T-helper 9 cell (primary cell): Measurements from ENCODE around the gene MCRS1.
"Not testable (repeated sequence)": the region's sequence is repeated elsewhere in the genome, so short reads cannot be mapped to it uniquely, and the experiment has no call there.

Source experiments
- DNase-seq: peaks from one replicate; pipeline ENCODE4 v3.0.0-alpha.2; 2020

Gene MCRS1

DNA sequence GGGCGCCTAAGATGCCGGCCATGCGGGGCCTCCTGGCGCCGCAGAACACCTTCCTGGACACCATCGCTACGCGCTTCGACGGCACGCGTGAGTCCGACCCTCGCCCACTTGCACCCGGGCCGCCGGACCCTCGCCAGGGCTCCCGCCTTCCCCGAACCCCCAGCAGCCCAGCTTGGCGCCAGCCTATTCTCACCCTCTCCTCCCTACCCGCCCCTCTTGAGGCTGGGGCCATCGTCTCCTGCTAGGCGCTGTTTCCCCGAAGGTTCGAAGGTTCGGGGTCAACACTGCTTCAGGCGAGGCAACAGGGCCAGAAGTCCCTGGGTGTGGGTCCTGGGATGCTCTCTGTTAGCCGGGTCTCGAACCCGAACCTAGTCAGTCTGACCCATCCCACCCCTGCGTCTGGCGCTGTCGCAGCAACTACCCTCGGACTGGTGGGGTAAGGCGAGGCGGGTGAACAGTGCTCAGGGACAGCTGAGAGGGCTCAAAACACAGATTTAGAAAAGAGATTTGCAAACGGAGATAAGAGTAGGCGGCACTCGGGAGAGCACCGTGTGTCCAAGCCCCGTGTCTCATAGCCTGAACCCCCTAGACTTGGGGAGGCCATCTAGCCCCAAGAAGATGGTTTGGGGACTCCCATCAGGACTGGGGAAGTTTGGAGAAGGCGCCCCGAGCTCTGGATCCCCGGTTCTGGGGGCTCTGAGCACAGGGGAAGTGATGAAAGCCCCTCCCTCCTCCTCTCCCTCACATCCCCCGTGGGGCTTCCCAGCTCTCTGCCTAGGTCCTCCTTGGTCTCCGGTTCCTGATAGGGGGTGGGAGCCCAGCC, 28.3 kb downstream of the MCRS1 start:
- no peak for DNase-seq

DNA sequence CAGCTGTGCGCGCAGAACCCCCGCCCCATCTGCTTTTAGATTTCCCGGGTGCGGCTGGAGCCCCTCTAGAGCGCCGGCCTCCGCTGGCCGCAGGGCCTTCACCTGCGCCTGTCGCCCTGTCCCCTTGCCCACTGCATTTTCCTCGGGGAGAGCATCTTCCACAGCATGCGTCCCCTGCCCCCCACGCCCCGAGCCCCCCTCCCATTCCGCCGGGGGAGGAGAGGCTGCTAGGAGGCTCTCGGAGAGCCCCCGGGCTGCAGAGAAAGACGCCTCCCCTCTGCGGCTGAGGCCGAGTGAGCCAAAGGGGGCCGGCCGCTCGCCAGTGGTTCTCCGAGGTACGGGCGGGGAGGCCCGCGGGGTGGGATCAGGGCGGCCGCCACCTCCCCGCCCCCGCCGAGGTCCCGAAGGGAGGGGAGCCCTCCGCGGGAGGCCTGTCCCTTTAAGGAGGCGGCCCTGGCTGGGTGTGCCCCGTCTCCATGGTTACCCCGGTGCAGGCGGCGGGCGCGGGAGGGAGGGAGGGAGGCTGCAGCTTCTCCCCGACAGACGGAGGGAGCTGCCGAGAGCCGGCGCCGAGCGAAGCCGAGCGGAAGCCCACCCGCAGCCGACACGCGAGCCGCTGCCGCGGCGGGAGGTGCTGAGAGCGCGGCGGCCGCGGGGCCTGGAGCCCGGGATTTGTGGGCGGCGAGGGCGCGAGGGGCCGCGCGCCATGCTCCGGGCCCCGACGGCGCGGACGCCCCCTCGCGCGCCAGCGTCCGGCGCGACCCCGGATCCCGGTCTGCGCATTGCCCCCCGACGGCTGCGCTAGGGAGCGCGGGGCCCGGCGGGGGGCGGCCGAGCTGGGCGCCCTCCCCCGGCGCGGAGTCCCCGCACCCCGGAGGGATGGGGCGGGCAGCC, 29.2 kb downstream of the MCRS1 start, which contains the start of gene KCNH3:
KCNH3 (plus strand) TSS at position 521 of the 894 bp plus-strand sequence. CDS start 387 bp downstream, outside the sequence.
- peak; percentile 85 for DNase-seq

DNA sequence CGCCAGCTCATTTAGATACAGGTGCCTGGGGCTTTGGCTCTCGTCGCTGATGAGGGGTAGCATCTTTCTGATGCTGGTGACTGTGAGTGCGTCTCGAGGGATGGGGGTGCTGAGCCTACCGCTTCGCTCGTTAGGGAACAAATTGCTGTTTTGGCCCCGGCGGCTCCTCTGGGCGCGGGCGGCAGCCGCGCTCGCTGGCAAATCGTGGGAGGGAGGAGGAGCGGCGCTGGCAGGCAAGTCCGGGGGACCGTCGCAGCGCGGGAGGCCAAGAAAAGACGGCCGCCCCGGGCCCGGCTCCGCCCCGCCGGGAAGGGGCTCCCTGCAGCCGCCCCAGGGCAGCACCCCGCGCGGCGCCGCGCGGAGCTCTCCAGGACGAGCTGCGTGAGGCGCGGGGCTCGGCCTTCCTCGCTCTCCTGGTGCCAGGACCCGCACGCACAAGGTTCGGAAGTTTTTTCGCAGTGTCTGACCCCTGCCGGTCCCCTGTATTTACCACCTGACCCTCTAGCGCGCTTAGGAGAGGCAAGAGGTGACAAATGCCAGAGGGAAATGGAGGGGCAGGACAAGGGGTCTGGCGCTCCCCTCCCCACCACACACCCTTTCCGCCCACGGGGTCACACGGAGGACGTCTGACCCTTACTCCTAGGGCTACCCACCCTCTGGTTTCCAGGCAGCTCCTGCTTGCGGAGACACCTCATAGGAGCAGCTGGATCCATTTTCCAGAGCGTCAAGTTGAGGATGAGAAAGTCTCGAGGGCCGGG, 30.0 kb downstream of the MCRS1 start:
- DNase-seq: peak; percentile 17

DNA sequence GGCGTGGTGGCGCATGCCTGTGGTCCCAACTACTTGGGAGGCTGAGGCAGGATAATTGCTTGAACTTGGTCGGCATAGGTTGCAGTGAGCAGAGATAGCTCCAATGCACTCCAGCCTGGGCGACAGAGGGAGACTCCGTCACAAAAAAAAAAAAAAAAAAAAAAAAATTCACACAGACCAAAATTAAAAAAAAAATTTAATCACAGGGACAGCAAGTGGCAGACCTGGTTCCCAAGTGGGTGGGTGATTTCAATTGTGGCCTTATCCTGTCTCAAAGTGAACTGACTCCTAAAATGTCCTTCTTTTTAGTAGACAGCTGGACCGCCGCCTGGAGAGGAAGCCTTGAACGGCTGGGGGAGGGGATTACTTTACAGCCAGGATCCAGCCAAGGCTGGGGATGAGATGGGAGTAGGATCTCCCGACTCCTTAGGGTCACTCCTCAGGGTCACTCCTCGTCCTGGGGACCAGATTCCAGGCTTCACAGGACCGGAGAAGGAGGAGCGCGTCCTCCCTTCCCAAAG, 30.7 kb downstream of the MCRS1 start:
- DNase-seq: no peak

DNA sequence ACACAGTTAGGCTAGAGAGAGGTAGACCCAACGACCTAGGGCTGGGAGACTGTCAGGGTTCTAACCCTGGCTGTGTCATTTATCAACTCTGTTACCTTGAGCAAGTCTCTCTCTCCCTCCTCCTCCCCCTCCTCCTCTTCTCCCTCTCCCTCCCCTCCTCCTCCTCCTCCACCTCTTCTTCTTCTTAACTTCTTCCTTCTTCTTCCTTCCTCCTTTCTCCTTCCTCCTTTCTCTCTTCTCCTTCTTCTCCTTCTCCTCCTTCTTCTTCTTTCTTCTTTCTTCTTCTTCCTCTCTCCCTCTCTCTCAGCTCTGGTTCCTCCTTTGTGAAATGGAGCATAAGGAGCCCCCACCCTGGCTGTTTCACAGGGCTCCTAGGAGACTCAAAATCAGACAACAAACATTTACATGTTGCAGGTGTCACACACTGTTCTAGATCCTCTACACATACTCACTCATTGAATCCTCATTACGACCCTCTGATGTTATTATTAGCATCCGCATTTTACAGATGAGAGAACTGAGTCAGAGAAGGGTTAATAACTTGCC, 31.3 kb downstream of the MCRS1 start:
- DNase-seq: no peak

DNA sequence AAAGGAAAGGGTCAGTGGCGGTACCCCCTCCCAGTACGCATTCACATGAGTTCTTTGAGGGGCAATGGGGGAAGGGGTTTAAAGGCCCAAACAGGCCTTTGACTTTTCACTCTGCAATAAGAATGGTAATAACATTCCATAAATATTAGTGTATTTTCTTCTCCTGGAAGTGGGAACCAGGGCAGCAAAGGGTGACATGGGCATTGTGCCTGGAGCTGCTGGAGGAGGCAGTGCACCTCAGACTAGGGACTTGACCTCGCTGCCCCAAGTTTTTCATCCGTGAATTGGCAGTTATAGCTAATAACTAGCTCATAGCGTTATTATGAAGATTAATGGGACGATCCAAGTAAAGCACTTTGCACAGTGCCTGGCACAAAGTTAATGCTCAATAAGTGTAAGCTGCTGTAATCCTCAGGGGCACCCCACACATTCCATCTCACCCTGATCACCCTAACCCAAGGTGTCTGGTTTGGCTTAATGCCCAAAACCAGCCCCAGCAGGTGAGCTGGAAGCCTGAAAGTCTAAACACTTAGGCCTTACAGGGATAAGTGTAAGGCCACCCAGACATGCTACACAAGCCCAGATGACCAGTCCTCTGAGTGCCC, 31.9 kb downstream of the MCRS1 start:
- DNase-seq: no peak

DNA sequence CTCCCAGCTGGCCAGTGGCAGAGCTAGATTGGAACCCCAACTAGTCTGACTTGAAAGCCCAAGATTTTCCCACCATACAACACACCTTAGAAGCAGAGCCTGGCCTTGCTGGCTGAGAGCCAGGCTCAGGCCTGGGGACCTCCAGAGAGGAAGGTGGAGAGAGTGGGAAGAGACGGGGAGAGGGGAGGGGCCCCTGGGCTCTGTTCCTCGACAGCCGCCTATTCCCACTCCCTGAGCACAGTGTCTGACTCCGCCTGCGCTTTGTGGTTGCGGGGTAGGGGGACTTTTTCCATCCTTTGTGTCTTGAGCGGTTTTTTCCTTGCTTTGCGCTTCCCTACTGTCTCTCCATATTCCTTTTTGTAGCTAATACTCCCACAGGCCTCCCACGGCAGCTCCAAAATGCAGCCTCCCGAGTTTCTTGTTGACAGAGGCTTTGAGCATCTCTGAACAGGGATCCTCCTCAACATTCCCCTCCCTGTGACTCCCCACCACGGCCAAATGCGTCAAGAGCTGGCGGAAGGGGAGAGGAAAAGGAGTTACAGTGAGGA, 33.1 kb downstream of the MCRS1 start:
- DNase-seq: no peak

DNA sequence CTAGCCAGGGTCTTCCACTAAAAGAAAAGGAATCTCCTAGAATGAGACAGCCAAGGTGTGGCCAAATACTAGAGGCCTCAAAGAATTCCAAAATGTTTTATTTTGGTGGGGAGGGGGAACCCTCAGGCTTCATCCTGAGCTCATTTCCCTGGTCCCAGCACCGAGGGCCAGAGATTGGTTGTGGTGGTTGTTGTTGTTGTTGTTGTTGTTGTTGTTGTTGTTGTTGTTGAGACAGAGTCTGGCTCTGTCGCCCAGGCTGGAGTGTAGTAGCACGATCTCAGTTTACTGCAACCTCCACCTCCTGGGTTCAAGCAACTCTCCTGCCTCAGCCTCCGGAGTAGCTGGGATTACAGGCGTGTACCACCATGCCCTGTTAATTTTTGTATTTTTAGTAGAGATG, 33.8 kb downstream of the MCRS1 start:
- not testable (repeated sequence) for DNase-seq

DNA sequence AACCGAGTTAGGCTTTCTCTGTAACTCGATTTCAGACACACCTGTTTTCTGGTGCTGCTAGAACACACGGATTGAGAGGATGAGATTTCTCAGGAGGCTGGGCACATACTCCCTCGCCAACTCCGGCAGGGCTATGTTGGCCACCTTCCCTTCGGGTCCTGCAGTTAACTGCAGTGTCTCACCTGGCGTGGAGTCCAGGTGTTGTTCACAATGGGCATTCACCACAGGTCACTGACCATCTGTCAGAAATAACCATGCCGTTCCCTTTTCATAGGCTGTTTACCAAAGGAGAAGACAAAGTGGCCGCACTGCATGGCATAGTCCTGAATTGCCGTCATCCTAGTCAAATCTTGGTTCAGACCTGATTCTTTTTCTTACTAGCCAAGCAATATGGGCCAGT, 34.6 kb downstream of the MCRS1 start:
- no peak for DNase-seq

DNA sequence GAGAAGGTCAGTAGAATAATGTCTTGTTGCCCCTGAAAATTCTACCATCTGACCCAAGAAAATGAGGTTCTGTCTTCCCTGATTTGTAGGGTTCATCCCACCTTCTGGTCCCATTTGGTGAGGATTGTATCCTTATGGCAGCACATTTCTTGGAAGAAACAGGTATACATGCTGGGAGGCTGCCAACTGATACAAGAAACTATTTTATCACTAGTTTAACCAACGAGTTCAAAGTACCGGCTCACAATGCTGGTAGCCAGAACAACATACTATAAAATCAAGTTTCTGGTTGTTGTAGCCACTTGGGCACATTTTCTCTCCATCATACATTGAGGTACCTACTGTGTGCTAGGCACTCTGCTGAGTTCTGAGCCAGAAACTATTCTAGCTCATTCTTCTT, 36.2 kb downstream of the MCRS1 start:
- DNase-seq: no peak

DNA sequence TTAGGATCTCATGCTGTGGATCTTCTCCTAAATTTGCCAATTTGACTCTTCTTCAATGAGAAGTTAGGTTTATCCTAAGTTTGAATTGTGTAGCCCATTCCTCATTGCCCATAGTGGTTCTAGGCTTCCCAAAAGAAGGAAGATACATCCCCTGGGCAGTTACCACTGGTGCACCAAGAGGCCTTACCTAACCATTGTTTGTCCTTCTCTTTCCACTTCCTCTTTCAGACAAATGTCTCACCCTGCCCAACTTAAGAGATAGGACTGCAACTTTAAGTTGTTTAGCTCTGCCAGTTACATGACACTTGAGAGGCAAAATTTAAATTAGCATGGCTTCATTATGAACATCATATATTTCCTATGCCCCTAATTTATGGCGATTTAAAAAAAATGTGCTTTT, 38.5 kb downstream of the MCRS1 start:
- DNase-seq: no peak

DNA sequence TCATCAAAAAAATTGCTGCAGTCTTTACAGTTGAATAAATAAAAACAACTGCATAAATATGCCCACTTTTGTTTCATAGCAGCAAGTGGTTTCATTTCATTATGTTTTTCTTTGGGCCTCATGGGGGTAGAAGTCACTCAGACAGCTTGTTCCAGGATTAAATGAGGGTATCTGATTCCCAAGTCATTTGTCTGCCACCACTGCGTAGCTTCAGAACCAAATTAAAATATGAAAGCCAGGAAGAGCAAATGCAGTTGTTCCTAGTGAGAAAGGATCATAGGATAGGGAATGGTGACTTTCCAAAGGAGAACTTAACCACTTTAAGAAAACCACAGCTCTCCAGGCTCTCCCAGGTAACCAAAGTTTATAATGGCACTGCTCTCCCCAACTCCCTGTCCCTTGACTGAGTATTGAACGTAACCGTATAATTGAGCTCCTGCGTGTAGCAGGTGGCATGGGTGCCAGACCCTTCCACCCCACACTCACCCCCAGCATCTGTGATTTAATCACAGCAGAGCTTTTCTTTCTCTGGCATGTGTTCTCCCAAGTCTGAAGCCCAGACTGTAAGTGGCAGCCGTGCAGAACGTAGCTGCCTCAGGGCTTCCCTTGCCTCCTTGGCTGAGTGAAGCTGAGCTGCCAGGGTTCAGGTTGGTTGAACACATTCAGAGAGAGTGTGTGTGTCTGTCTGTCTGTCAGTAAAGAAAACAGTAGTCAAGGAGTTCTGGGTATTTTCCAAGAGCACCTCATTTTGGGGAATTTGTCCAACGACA, 40.4 kb downstream of the MCRS1 start:
- DNase-seq: no peak

DNA sequence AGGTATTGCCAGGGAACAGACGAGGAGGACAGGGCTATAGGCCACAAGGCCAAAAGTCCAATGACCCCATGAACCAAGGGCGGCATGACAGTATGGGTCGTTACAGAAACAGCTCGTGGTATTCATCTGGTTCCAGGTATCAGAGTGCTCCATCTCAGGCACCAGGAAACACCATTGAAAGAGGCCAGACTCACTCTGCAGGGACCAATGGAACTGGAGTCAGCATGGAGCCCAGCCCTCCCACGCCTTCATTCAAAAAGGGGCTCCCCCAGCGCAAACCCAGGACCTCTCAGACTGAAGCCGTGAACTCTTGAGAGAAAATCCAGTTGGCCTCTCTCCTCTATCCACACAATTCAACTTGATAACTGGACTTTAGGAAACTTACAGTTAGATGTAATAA, 42.0 kb downstream of the MCRS1 start:
- DNase-seq: no peak

DNA sequence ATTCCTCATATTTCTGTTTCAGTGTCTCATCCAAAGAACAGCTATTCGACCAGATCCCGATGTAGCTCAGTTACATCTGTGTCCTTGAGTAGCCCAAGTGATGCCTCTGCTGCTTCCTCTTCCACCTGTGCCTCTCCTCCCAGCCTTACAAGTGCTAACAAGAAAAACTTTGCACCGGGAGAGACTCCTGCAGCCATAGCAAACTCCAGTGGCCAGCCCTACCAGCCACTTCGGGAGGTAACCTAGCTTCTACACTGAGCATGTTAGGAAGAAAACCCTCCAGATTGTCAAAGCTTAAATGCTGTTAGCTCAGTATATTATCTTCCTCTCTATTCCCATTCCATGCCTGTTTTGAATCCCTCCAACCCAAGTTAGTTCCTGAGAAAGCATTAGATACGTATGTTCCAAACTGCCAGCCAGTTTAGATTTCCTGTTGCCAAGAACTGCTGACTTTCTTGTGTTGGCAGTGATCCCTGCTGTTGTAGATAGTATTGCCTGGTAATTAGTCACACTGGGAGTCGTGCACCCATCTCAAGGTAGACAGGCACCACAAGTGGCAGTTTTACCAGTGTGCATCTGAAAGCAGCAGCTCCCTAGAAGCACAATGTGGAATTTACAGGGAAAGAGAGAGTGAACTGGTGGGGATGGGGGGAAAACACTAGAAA, 43.1 kb downstream of the MCRS1 start:
- no peak for DNase-seq

DNA sequence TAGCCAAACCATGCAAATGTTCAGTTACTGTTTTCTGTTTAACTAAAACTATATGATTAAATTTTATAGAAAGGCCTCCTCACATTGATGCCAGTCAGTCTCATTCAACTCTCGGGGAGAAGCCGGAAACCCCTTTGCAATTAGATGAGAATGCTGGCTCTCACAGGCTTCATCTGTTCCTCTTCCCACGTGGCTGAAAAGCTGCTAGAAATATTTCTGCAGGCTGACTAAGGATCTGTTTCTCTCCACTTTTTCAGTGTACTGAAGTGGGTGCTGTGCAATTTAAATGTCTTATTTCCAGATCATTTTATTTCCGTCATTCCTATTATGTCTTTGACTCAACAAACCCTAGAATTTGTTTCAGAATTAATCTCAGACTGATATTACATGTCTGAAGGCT, 46.6 kb downstream of the MCRS1 start:
- DNase-seq: no peak

DNA sequence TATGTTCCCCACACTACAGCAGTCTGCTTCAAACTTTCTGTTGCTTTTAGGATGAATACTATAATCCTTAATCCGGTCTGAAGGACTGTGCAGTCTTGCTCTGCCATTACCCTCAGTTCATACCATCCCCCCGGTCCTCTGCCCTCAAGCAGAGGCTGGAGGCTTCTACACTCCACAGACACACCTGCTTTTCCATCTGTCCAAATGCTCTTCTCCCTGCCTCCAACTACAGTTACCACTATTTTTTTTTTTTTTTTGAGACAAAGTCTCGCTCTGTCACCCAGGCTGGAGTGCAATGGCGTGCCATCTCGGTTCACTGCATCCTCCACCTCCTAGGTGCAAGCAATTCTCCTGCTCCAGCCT, 48.4 kb downstream of the MCRS1 start:
- no peak for DNase-seq

DNA sequence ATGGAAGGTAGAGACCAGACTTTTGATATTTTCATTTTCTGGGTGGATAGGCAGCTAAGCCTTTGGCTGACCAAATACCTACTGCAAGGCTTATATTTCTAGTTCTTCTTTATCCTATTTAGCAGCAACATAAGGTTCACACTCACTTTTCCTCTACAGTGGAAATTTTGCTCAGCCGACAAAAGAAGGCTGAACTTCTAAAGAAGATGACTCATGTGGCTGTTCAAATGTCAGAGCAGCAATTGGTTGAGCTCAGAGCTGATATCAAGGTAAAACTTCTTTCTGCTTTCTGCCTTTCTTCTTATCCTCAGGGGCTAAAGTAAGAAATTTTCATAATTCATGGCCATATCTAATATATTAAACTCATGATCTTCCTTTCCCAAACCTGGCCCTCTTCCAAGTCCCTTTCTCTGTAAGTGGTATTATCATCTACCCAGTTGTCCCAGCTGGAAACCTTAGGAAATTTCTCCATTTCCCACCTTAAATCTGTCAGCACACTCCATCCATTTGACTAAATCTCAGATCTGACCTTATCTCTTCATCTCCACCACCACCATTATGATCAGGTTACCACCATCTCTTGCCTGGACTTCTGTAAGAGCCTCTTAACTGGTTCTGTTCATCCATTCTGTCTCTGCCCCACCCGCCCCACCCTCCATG, 48.9 kb downstream of the MCRS1 start:
- no peak for DNase-seq

DNA sequence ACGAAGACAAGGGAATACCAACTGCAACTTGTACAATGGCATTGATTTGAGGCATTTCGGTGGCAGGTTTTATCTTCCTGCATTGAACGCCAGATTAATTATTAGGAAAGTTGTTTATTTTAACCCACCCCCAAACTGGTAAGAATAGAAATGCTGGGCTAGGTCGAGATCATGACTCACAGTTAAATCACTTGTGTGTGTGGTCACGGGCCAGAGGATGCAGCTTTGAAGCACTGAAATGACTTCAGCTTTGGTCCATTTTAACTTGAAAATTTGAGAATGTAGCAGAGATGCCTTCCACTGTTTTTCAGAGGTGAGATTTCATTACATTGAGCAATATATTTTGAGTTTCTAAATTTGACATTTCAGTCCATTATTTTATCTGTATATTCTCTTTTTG, 52.7 kb downstream of the MCRS1 start:
- DNase-seq: no peak

DNA sequence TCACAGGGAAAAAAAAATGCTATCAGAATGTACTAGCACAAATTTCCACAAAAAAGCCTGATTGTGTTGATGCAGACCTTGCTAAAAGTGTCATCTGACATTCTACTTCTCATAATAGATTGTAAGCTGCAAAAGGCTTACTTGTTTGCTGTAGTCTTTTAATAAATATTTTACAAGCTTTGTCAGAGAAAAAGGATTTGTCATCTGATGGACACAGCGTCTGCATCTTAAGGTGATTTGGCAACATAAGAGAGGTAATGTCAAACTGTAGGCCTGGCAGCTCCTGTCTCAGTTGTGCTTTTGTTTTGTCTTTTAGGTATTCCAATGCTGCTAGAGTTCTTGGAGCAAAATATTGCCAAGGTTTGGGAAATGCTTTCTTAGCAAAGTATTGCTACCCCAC, 55.4 kb downstream of the MCRS1 start:
- no peak for DNase-seq

DNA sequence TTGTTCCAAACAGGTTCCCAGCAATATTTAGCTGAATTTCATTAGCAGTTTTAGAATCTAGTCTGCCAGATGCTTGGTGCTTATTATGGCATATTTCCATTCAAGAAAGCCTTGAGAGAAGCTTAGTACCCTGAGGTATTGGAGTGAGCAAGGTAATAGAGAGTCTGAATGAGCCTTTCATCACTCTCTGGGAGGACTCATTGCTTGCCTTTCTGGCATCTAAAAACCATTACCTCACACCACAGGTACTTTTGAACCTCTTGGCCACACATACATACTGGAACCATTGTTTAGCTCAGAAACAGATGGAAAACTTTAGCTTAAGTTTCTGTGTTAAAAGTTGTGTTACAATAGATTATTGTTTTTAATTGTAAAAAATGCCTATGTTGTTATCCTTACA, 56.5 kb downstream of the MCRS1 start:
- DNase-seq: no peak
